ENCODE results near the gene WARS2.

The WARS2 gene

DNA sequence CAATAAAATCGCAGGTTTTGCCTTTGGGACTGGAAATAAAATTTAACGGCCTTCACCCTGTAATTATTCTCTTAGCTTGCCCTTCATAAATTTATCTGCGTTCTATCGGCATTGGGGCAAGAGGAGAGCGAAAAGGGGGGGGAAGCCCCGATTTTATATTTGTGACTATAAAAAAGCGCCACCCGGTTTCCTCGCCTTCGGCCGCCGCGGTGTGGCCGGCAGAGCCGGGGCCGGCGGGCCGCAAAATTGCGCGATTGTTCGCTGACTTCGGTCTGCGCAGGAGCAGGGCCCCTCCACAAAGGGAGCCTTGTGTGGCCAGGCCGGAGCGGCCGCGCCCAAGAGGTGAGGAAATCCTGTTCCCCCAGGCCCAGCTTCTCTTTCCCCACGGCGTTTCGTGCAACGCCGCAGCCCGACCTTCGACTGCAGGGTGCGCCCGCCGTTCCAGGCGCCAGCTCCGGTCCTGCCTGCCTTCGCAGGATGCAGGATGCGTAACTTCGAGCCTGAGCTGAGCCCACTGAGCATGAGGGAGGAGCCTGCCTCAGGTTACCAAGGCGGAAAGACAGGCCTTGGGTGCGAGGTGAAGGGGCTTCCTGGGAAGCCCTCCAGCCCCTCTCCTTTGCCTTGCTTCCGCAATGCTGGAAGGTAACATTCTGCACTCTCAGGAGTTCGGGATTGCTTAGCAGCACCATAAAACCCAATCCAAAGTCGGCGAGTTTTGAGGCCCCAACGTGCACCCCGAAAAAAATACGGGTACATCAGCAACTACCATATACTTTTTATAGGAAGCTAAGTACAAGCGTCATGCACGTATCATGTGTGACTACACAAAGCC lies 147.4 kb downstream of the WARS2 start:
- no peak for DNase-seq

DNA sequence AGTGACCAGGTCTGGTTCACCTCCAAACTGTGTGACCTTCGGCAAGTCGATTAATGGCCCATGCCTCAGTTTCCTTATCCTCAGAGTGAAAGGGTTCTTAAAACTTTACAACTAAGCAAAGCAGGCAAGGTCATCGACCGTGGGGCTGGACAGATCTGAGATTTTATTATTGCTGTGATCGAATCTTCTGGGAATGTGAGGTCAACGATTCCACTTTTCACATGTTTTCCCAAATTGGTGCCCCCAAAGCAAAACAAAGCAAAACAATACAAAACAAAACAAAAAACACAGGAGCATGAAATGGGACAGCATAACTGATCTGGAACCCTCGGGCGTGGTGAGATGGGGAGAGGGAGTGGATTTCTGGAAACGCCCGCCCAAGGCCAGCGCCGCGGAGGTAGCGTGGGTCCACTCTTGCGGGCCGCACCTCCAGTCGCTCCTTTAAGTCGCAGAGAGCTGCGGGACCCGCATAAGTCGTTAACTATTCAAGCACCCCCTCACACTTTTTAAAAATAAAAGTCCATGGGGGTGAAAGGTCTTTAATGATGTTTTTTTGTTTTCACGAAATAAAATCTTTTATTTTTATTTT lies 148.1 kb downstream of the WARS2 start:
- DNase-seq: no peak

DNA sequence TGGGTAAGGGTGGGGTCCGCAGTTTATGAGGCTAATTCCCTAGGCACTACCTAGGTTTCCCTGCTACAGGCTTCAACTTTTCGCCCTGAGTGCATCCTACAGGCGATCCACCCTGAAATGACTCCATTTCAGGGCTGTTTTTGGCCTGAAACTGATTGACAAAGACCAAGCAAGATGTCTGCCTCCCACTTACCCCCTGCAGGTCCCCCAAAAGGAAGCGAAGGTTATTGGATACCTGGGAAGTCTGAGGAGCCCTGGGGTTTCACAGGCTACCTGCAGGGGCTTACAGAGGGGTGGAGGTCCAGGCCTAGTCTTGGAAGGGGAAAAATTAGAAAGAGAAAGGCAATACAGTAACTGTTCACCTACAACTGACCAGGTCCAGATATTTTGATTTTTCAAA lies 149.0 kb downstream of the WARS2 start:
- no peak for DNase-seq

DNA sequence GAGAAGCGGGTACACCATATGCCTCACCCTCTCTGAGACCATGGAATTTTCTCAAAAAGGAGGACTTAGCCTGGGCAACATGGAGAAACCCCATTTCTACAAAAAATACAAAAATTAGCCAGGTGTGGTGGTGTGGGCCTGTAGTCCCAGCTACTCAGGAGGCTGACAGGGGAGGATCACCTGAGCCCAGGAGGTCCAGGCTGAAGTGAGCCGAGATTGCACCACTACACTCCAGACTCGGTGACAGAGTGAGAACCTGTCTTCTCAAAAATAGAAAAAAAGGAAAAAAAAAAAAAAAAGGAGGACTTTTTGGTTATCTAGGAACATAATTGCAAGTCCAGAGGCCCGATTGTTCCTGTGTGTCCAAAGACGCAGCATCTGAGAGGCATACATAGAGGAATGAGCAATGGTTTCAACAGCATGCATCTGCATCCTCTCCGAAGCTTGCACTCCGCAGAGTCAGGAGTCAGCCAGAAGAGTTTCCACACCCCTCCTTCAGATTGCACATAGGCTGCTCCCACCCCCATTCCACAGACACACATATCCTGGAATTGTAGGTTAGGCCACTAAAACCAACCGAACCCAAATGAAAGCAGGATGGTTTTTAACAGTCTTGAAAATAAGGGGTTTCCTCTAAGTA lies 149.8 kb downstream of the WARS2 start:
- DNase-seq: no peak

DNA sequence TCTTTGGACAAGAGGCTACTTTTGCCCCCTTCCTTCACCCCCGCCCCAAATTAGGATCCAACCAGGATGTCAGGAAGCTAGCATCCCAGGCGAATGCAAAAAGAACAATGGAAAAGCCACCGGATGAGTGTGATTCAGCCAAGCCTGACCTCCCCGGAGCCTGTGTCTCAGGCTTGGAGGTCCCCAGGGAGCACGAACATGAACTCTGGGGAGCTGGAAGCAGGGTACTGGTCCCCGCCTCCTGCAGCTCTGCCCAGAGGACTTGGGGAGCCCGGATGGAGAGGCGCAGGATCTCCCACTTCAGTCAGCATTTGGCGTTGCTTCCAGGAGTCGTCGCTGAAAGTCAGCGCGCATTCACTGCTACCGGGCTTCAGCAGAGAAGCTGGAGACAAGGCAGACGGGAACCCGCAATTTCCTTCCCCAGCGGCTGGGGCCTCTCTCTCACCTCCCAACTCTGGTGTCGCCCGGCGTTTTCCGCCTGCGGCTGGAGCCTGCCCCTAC lies 150.5 kb downstream of the WARS2 start:
- DNase-seq: no peak

DNA sequence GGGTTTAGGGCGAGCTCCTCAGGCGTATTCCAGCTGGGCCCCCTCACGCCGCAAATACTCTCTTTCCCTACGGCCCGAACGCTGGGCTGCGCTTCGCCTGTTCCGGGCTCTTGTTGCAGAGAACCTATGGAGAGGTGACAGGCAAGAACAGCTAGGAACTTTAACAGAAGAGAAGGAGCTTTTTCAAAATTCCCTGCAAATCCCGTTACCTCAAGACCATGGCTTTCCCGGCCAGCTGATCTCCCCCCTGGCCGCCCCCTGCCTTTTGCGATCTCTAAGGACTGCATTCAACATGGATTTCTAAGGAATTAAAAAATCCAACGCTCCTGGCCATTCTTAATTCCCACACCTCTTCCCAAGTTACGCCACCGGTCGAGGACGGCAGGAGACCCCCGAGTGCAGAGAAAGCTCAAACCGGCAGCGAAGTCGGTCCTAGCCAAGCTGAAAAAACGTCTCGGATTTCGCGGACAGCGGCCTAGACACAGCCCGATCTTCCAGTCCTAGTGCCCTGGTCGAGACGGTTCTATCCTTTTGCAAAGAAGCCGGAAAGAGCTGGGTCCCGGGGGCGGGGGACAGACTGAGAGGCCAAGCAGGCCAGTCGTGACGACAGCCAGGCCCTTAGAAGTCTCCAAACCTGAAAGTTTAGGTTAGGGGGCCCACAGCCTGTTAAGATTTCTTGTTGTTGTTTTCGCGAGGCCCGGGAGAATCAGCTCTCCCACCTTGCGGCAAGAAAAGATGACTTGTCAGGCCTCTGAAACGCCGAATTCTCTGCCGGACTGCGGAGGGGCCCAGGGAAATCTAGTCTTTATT lies 151.2 kb downstream of the WARS2 start:
- DNase-seq: no peak

DNA sequence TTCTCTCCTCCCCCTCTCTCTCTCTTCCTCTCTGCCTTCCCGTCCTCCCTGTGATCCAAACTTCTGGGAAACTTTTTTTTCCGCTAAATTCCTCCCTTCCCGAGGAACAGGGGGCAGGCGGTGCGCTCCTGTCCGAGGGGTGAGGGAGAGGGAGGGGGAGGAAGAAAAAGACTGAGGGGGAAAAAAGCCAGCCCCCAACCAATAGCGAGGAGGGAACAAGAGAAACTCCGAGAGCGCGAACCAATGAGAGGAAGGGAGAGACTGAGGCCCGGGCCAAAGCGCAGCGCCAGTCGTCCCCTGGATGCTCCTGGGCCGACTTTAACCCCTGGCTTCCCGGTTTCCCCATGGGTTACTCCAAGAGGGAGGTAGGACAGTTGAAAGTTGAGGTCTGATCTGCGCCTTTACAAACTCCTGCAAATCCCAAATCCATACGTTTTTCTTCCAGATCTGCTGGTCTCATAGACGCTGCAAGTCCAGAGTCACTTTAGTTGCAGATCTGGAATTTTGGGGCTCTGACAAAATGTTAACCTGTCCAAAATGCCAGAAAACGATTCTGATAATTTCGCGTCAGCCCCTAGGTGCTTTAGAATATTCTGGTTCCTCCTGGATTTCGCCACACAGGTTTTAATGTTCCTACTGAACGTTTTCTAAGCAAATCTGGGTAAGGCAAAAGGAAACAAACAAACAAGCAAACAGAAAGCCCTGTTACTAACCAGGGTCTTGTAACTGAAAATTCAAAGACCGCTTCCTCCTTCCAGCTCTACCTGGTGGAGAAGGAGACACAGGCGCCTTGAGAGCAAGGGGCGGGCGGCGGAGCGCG lies 152.1 kb downstream of the WARS2 start, which contains the start of gene TBX15:
TBX15 (minus strand) TSS at position 158 of the 820 bp plus-strand sequence. CDS start 548 bp downstream, outside the sequence.
- DNase-seq: no peak

DNA sequence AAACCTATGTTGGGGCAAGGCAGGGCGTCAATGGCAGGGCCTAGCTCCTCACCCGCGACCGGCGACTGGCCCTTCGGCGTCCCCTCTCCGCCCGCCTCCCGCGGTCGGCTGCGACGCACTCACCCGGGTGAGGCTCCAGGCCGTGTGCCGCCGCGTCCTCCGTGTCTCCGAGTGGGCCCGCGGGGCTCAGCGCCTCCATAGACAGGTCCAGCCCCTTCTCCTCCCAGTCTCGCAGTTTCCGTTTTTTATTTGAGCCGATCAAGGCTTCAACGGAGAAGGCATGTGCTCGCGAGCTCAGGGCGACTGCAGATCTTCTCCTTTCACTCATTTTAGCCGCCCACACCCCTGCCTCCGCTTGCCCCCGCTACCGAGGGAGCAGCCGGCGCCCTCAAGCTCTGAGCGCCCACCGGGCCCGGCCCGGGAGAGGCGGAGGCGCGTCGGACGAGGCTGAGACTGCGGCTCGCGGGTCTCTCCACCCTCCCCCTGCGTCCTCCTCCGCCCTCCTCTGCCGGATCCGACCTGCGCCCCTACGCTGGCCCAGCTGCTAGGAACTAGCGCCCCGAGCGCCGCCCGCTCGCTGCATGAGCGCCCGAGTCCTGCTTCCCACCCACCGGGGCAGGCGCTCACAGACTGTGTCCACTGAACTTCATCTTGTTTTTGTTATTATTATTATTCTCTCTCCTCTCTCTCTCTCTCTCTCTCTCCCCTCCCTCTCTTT lies 152.8 kb downstream of the WARS2 start:
- no peak for DNase-seq

DNA sequence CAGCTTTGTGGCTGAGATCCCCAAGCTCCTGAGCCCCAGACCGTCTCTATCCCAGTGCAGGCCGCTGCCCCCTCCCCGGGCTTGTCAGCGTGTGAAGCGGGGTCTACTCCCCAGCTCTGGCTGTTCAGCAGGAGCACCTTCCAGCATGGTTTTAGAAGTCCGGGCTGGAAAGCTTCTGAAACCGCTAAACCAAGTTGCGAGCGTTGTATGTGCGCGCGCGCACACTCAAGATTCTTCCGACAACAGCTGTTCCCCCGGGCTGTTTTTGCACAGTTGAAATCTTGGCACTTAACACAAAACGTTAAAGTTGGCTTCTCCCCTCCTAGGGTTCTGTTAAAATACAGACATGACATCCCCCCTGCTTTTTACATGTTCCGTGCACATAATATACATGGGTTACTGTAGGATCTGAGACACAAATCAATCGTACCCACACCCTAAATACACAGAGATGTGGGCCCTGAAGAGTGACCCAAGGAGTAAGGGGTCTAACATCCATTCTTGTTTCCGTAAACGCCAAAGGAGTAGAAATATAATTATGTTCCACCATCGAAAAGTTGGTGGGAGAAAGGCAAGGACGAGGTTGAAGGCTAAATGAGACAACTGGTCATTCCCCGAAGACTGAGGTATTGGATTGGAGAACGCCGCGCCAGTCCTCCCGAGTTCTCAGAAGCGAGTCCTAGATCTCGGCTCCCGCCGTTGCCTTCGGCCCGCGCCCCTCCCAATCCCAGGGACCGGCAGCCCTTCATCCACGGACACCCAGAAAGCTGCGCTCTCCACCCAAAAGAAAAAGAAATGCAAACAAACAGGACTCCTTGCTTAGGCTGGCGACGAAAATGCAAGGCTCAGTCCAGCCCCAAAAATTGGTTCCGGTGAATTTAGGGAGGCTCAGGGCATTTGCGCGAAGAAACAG lies 153.6 kb downstream of the WARS2 start:
- no peak for DNase-seq

DNA sequence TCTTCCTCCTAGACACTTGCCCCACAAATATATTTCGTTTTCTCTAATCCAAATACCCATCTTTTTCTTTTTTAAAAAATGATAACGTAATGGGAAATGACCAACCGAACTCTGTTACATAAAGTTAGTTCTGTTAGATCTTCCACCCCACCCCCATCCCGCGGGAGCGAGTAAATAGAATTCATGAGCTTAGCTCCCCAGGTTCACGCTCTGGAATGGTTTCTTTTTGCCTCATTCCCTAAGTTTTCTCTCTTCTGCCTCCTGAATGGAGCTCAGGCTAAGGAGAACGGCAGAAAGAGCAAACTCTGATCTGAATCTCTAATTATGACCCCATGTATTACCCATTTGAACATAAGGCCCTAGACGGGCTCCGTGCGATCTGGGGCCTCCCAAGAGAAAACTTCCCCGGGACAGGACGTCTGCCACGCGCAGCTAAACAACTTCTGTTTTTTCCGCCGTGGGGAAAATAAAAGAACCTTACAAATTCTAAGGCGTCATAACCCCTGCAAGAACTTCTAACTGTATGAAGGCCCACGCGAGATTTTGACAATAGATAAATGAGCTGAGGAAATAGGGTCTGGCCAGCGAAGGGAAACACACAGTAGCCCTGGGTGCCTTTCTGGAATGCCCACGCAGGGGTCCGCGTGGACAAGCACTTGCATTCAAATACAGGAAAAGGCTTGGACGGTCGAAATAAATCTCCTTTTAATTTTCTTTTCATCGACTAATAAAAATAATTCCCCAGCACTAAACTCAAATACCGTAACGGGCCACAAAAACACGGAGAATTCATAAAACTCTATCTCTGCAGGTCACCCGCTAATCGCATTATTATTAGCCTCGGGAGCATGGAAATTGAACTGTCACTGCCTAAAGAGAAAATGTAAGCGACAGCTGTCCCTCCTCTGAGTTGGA lies 154.6 kb downstream of the WARS2 start:
- no peak for DNase-seq

DNA sequence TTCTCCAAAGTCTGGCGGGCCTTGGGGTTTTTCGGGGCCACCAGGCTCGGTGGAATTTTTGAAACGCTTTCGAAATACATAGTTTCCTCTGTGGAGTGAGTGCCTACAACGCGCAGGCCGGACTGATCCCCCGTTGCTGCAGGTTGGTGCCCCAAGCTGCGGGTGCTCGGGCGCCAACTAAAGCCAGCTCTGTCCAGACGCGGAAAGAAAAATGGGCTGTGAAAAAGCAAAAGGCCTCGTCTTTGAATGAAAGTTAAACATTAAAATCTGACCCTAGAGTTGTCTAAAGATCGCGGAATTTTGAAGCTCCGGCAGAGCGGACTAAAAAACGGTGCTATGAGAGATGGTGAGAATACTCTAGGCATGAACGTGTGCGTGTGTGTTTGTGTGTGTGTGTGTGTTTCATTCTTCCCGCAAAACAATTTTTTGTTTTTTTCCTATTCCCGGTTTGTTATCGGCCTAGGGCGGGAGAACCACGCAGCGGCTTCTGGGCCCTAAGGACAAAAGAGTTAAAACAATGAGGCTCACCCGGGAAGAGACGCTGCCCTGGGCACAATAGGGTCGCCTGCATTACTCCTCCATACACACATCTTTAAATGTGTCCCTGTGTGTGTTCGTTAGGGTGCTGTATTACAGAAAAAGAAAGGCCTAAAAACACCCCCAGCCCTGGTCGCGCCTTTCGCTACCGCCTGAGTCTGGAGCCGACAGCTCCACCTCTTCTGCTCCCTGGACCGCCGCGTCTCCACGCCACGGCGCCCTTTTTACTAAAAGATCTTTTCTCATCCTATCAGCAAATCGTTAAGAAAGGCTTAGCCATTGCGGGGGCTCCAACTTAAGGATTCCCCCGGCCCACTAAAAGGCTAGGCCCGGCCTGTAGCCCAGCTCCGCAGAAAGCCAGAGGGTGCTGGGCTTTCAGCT lies 155.5 kb downstream of the WARS2 start:
- DNase-seq: no peak

DNA sequence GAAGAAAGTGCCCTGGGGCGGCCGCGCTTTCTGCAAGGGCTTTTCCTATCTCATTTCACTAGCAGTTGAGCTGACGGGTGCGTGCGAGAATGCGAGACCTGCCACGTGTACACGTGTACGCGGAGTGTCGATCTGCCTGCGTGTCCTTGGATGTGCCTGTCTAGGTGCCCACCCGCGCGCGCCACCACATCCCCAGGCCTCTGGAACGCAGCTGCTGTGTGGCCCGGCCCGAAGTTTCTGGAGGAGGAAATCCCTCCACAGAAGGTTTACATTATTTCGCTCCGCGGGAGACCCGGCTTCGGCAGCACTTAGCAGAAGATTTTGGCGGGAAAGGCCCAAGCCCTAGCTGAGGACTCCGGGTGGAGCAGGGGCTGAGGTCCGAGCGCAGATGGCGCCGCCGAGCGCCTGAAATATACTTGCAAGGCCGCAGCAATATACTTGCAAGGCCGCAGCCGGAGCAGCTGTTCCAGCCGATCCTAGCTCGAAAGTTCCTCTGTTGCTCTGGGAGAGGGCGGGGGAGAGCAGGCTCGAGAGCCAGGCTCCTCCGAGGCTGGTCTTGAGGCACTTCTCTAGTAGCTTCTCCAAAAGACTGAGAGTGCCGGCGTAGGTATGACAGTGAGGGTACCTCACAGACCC lies 156.2 kb downstream of the WARS2 start:
- DNase-seq: no peak

DNA sequence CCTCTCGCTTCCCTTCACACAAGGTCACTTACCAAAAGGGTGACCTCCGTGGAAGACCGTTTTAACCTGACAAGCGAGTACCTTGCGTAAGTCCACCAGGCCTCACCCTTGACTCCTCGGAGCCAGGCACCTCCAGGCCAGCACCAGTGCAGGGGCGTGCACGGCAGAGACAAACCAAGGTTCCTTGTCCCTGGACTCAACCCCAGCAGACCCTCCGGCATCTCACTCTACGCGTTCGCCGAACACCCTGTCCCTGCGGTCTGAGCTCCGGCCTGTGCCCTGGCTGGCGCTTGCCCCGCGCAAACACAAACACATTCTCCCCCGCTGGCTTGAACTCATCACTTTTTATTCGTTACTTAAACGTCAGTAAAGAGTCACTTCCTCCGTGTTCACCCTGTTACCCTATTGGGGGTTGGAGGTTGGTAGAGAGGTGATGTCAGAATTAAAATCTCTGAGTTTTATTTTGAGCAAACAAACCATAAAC lies 156.9 kb downstream of the WARS2 start:
- DNase-seq: no peak

DNA sequence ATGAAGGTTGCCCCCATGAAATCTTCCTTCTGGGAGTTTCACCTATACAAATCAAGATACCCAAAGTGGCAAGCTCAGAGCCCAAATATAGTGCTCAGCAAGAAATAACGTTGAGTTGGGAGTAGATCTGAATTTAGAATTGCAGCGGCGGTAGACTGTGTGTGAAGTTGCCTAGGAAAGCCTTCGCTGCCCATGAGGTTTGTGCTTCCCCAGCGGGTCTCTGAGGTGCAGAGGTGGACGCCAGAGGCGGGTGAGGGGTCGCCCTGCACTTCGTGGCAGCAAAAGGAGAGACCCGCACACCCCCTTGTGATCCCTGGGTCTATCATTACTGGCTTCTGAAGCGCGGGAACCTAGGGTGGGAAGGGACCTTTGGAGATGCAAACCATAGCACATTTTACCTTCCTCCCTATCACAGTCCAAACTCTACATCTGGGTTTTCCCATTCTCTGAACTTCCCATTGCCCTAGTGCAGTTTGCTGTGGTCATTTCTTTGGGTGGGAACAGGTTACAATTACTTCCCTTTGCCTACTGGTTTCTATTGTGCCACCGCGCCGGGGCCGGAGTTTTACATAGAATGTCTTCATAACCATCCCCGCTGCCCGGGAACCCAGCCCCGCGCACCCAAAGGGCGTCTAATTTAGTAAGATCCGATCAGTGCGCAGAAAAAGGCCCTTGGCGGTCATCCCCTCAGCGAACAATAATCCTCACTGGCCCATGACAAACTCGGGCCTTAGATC lies 157.5 kb downstream of the WARS2 start:
- DNase-seq: no peak

DNA sequence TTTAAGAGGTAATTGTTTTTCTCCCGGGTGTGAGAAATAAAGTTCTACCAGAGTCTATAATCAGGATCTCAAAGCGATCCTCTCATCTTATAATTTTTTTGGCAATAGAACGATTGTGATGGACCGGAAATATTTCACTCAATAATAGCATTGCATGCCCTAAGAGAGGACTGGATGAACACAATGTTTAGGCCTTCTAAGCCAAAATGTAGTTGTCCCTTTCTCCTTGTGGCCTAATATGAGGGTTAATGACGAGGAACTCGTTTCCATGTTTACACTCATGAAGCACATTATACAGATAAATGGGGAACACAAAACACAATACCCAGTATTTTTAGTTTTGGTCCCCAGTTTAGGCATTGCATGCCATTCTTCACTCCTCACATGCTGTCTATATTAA lies 158.2 kb downstream of the WARS2 start:
- DNase-seq: no peak

DNA sequence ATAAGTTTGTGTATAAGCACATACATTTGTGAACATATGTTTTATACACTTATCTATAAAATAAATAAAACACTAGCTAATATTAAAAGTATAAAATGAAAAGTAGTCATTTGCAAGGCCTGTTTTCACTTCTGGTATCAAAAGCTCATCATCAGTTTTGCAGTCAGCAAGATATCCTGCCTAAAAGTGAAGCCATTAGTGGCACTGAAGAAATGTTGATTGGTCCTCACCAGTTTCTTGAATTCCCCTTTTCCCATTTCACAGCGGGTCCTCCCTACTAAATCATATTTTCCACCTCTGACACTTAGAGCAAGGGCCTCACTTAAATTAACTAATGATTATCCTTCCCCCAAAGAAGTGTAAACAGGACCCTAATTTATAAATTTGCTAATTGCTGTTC lies 159.0 kb downstream of the WARS2 start:
- no peak for DNase-seq

Measured in OCI-M1 (cell line).